Gastroesophageal sphincter (tissue), 4 donors: ENCODE results near the gene FAM83G. TPM values are rescaled to one million over a fixed set of nuclear protein-coding genes. Genes with fewer than 3 reads are reported as not detected.
"Not testable (repeated sequence)": the region's sequence is repeated elsewhere in the genome, so short reads cannot be mapped to it uniquely, and the experiment has no call there.

Experiments
- ATAC-seq: fragments of 150-250 bp; one replicate; pipeline ENCODE4 v1.9.1; 2016; ENCODE audit warnings: mild to moderate bottlenecking, moderate library complexity
- H3K27ac ChIP-seq, 4 donors: fragments of 200-600 bp; sonication (generic) in 3 of 4; 1 replicate in 3 of 4; 2 replicates in 1 of 4; pipeline ENCODE4 v1.5.1; 2016 to 2019
- H3K27me3 ChIP-seq: fragments of 200-600 bp; sonication (generic); one replicate; pipeline ENCODE4 v1.5.1; 2019
- H3K36me3 ChIP-seq, 2 donors: fragments of 200-600 bp; sonication (generic); one replicate each; pipeline ENCODE4 v1.5.1; 2019; ENCODE audit warnings: control low read depth in 1 of 2
- H3K4me1 ChIP-seq, 3 donors: fragments of 200-600 bp; sonication (generic); 1 replicate in 2 of 3; 2 replicates in 1 of 3; pipeline ENCODE4 v1.5.1; 2016 to 2019; ENCODE audit warnings: control low read depth in 2 of 3
- H3K4me3 ChIP-seq, 2 donors: fragments of 200-600 bp; sonication (generic); one replicate each; pipeline ENCODE4 v1.5.1; 2019; ENCODE audit warnings: mild to moderate bottlenecking in 1 of 2, moderate library complexity in 1 of 2
- H3K9me3 ChIP-seq, 3 donors: fragments of 200-600 bp; sonication (generic); one replicate each; pipeline ENCODE4 v1.5.1; 2017 to 2019; ENCODE audit warnings: control low read depth in 2 of 3
- POLR2AphosphoS5 ChIP-seq: sonication (generic); formaldehyde crosslinking; IDR thresholded peaks from one replicate; pipeline ENCODE4 v1.6.1; 2017; ENCODE audit warnings: antibody characterized with exemption
- WGBS, 2 donors: methylation state at CpG; one replicate each; pipeline ENCODE4 v1.1.5; 2018; ENCODE audit warnings: low coverage in 1 of 2; 5-methylcytosine and 5-hydroxymethylcytosine counted together
- total RNA-seq, 4 donors: library from RNA; depleted of rRNA; stranded (reverse); fragments of >200 nt; gene quantifications; one replicate each; pipeline ENCODE4 v1.1.0, GENCODE V29; 2016
- TF ChIP-seq, protein P1 (sequence below), 4 experiments: fragments of 200-600 bp in 2 of 4; fragments of 450-650 bp in 2 of 4; sonication (generic) in 1 of 4; IDR thresholded peaks; one replicate each; pipeline ENCODE4 v1.5.1; 2017 to 2019; ENCODE audit warnings: antibody characterized with exemption in 4 of 4, mild to moderate bottlenecking in 2 of 4, moderate library complexity in 2 of 4

The FAM83G gene, protein sequence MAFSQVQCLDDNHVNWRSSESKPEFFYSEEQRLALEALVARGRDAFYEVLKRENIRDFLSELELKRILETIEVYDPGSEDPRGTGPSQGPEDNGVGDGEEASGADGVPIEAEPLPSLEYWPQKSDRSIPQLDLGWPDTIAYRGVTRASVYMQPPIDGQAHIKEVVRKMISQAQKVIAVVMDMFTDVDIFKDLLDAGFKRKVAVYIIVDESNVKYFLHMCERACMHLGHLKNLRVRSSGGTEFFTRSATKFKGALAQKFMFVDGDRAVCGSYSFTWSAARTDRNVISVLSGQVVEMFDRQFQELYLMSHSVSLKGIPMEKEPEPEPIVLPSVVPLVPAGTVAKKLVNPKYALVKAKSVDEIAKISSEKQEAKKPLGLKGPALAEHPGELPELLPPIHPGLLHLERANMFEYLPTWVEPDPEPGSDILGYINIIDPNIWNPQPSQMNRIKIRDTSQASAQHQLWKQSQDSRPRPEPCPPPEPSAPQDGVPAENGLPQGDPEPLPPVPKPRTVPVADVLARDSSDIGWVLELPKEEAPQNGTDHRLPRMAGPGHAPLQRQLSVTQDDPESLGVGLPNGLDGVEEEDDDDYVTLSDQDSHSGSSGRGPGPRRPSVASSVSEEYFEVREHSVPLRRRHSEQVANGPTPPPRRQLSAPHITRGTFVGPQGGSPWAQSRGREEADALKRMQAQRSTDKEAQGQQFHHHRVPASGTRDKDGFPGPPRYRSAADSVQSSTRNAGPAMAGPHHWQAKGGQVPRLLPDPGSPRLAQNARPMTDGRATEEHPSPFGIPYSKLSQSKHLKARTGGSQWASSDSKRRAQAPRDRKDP
- 10 to 100 TPM in 3 of 4 donors, 1 to 10 TPM in 1; 6.7 to 17.9 (median 11.7) TPM for total RNA-seq

DNA sequence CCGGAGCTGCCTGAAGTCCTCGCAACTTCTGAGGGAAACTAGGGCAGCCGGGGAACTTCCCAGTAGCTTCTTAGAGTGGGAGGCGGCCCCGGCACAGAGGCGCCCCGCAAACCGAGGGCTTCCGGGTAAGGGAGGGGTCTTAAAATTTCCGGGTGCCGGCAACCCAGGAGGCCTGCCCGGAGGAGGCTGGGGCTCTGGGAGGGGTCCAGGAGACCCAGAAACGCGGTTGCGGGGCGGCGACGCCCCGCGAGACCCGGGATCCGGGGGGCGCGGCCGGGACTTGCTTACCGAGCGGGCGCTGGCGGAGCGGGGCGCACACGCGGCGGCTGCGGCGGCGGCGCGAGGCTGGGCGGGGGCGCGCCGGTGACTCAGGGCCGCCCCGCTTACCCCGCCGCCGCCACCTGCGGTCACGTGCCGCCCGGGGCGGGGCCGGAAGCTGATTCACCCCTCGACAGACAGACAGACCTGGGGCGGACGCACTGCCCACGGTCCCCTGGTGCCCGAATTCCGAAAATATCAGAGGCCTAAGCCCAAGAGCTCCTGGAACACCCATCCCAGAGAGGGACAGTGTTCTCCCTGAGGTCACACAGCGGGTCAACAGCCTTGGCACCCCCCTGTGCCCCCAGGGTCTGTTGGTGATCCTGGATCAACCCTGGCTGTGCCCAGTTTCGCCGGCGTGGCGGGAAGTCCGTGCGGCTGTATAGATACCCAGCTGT lies at the start of gene FAM83G:
Gene FAM83G, minus strand, starts transcription at position 344 of the 716 bp plus-strand sequence. CDS start 723 bp downstream, outside the sequence.
- WGBS, 2 donors: 0% methylated on average over 2 of the region's 67 CpGs; no CpG with 5 or more reads in 1 of the 2 donors
- Histone ChIP-seq H3K9me3 (peaks cover 0 to 4% (median 0%) of the 10 kb centered on the region in 3 donors), H3K4me1 (peaks cover 0 to 29% (median 0%) of the 10 kb centered on the region in 3 donors), H3K27ac (peak within 1 kb of the TSS; percentile 9 to 83 (median 64)), H3K4me3 (peak within 1 kb of the TSS; percentile 49 to 71), H3K36me3 (no peaks in the 10 kb centered on the region), H3K27me3 (no peaks in the 10 kb centered on the region)
- TF ChIP-seq, protein P1, sequence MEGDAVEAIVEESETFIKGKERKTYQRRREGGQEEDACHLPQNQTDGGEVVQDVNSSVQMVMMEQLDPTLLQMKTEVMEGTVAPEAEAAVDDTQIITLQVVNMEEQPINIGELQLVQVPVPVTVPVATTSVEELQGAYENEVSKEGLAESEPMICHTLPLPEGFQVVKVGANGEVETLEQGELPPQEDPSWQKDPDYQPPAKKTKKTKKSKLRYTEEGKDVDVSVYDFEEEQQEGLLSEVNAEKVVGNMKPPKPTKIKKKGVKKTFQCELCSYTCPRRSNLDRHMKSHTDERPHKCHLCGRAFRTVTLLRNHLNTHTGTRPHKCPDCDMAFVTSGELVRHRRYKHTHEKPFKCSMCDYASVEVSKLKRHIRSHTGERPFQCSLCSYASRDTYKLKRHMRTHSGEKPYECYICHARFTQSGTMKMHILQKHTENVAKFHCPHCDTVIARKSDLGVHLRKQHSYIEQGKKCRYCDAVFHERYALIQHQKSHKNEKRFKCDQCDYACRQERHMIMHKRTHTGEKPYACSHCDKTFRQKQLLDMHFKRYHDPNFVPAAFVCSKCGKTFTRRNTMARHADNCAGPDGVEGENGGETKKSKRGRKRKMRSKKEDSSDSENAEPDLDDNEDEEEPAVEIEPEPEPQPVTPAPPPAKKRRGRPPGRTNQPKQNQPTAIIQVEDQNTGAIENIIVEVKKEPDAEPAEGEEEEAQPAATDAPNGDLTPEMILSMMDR (IDR thresholded peaks at IDR 0.05): no peak
- TF ChIP-seq POLR2AphosphoS5: peak; percentile 63
- peak; percentile 89 for ATAC-seq

DNA sequence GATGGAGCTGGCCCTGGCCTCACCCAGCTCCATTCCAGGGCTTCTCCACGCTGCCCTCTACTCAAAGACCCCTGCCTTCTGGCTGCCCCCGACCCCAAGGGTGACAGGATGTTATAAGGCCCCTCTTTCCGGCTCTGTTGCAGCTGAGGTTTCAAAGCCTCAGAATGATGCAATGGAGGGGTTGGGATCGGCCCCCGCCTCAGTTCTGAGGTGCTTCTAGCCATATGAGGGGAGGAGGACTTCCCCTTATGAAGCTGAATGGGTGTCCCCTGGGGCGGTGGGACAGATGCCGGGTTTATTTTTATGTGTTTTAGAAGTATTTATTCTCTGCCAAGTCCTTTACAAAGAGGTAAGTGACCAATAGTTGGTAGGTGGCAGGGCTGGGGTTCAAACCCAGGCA lies 44.3 kb upstream of the FAM83G start:
- ATAC-seq, H3K36me3 ChIP-seq, H3K4me3 ChIP-seq, H3K4me1 ChIP-seq, H3K27me3 ChIP-seq, H3K27ac ChIP-seq, H3K9me3 ChIP-seq: not testable (repeated sequence)
- no CpG with 5 or more reads among the region's 7 CpGs for WGBS, 2 donors

DNA sequence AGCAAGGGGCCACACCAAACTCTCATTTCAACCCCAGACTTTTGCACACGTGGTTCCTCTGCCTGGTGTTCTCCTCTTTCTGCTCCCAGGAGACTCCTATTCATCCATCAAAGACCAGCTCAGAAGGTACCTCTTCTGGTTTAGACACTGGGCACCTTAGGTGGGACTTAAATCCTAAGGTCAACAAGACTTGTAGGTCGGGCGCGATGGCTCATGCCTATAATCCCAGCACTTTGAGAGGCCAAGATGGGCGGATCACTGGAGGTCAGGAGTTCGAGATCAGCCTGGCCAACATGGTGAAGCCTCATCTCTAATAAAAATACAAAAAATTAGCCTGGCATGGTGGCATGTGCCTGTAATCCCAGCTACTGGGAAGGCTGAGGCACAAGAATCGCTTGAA lies 42.9 kb upstream of the FAM83G start:
- ATAC-seq, H3K27me3 ChIP-seq, H3K9me3 ChIP-seq, H3K27ac ChIP-seq, H3K4me3 ChIP-seq, H3K4me1 ChIP-seq, H3K36me3 ChIP-seq: not testable (repeated sequence)
- no CpG with 5 or more reads among the region's 7 CpGs for WGBS, 2 donors

DNA sequence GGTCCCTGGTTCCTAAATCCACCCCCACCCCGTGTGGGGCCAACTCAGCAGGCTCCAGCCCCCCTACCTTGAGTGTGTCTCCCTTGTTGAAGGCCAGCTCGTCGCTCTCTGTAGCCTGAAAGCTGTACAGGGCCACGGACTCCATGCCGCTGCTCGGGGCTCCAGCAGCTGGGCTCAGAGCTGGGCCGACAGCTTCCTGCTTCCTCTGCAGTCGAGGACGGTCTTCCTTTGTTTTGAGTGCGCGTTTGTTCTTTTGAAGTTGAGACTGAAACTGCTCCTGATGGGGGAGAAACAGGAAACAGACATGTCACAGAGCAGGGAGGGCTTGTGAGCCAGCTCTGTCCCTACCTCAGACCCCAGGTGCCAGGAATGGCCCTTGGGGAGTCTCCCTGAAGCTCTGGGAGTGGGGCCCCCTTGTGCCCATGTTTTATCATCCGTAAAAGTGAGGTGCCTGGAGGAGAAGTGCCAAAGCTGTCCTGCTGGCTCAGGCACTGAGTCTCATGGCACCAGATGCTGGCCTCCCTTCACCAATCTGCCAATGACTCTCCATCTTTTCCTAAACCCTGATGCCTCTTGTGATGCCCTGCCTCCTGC lies 42.3 kb upstream of the FAM83G start, which contains the start of gene GRAP:
Gene GRAP, minus strand, starts transcription at position 176 of the 594 bp plus-strand sequence. Its CDS starts 31 bp downstream, at position 145.
- not testable (repeated sequence) for H3K36me3 ChIP-seq, H3K4me1 ChIP-seq, H3K4me3 ChIP-seq, H3K9me3 ChIP-seq, ATAC-seq, H3K27me3 ChIP-seq, H3K27ac ChIP-seq
- no CpG with 5 or more reads among the region's 12 CpGs for WGBS, 2 donors

DNA sequence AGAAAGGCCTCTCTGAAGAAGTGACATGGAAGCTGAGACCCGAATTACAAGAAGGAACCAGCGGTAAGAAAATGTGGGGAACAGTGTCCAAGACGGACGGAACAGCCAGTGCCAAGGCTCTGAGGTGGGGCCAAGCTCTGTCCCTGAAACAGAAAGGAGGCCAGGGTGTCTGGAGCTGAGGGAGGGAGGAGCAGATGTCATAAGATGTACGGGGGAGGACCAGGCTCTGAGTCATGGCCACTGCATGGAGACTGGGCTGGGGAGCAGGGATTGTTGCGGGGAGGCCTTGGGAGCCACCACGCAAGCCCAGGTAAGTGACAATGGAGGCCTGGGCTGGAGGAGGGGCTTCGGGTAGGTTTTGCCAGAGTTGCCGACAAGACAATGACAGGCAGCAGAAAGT lies 40.1 kb upstream of the FAM83G start:
- ATAC-seq, H3K36me3 ChIP-seq, H3K27ac ChIP-seq, H3K27me3 ChIP-seq, H3K9me3 ChIP-seq, H3K4me3 ChIP-seq, H3K4me1 ChIP-seq: not testable (repeated sequence)
- WGBS, 2 donors: no CpG with 5 or more reads among the region's 9 CpGs

DNA sequence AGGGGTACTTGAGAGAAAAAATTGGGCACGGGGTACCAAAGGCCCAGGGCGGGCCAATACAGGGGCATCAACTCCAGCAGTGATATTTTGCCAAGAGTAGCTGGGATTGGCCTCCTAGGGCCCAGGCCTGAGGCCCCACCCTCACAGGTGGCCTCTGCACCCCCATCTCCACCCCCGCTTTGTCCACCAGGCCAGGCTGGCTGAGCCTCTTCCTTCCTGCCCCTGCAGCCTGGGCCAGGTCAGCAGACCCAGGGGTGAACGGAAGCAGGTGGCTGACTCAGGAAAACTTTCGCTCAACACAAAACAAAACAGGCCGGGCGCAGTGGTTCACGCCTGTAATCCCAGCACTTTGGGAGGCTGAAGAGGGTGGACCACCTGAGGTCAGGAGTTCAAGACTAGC lies 38.5 kb upstream of the FAM83G start:
- H3K4me1 ChIP-seq, H3K36me3 ChIP-seq, H3K27me3 ChIP-seq, H3K27ac ChIP-seq, H3K4me3 ChIP-seq, H3K9me3 ChIP-seq: not testable (repeated sequence)
- no CpG with 5 or more reads among the region's 8 CpGs for WGBS, 2 donors
- peak; percentile 54 for ATAC-seq

DNA sequence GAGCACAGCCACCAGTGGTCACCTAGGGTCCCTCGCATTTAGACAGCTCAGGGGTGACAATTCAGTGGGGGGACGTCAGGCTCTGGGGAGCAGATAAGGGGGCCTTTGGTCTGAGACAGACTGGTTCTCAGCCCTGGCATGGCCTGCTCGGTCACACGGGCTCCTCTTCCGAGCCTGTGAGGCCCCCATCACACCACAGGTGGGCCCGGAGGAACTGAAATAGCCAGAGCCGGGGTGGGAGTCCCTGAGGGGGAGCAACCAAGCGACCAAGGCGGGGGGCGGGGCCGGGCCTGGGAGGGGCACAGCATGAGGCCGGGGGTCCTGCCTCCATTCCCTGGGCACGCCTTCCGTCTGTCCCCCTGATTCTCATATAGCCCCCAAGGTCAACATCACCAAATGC lies 37.8 kb upstream of the FAM83G start:
- H3K4me3 ChIP-seq, H3K9me3 ChIP-seq, ATAC-seq, H3K4me1 ChIP-seq, H3K27ac ChIP-seq, H3K36me3 ChIP-seq, H3K27me3 ChIP-seq: not testable (repeated sequence)
- no CpG with 5 or more reads among the region's 14 CpGs for WGBS, 2 donors

DNA sequence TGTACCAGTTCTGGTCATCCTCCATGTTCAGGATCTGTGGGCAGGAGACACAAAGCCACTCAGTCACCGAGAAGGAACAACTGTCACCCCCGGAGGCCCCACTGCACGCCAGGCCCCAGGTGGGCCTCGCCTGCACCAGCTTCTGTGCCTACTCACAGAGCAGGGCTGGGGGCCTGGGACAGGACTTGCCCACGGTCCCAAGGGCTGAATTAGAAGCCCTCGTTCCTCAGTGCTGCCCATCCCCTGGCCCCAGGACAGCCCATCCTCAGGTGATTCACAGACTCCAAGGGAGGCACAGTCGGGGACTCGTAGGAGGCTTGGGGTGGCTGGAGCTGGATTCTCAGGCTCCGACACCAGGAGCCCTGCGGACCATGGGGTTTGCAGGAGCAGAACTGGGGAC lies 37.3 kb upstream of the FAM83G start:
- not testable (repeated sequence) for H3K27me3 ChIP-seq, ATAC-seq, H3K36me3 ChIP-seq, H3K4me1 ChIP-seq, H3K9me3 ChIP-seq, H3K4me3 ChIP-seq, H3K27ac ChIP-seq
- WGBS, 2 donors: no CpG with 5 or more reads among the region's 10 CpGs

DNA sequence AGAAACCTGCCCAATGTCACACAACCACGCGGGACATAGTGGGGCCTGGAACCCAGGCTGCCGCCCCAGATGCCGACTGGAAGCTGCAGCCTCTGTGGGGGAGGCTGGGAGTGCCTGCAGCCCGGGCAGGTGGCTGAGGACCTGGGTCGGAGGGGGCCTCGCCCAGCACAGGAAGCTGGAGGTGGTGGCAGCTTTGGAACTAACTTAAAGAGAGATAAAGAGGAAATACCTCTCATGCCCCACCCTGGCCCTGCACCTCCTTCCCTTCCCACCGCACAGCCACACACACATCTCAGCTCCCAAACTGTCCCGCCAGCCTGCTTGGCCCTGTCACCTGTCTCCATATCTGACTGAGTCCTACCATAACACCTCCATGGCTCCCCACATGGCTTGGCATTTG lies 35.8 kb upstream of the FAM83G start:
- WGBS, 2 donors: no CpG with 5 or more reads among the region's 9 CpGs
- H3K27ac ChIP-seq, H3K9me3 ChIP-seq, H3K27me3 ChIP-seq, ATAC-seq, H3K4me1 ChIP-seq, H3K4me3 ChIP-seq, H3K36me3 ChIP-seq: not testable (repeated sequence)

DNA sequence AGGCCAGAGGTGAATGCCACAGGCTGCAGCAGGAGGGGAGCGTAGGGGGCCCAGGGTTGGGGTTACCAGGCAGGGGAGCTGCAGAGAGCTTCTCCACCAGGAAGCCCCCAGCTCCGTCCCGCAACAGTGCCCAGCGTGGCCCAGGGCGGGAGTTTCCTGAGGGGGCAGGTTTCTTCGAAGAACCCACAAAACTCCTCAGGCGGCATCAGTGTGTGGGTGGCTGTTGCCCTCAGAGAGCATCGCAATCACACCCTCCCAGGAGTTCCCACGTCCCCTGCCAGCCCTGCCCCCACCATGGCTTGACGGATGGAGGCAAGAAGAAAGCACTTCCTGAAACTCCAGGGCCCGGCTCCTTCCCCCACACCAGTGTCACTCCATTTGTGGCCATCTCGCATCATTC lies 34.2 kb upstream of the FAM83G start:
- H3K4me1 ChIP-seq: not testable (repeated sequence)

DNA sequence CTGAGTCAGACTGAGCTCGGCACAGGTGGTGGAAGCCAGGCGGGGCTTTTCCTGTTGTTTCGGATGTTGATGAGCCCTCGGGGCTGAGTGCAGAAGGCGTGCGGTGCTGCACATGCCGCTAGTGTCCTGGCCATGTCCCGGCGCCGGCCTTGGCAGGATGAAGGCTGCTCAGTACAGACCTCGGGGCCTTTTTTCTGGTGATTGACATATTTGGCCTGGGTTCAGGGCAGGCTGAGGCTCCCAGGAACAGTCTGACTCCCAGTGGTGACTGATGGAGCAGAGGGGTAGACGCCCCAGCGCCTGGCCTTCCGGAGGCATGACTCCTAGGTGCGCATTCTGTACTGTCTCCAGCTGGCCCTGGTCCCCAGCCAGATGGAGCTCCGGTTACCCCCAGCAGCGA lies 33.4 kb upstream of the FAM83G start:
- not testable (repeated sequence) for H3K27me3 ChIP-seq, H3K27ac ChIP-seq, H3K4me3 ChIP-seq, H3K9me3 ChIP-seq, H3K36me3 ChIP-seq, H3K4me1 ChIP-seq
- peak; percentile 54 for ATAC-seq
- WGBS, 2 donors: no CpG with 5 or more reads among the region's 17 CpGs

More for the DNA sequence above, 34.2 kb upstream of the FAM83G start:
- H3K27ac ChIP-seq, H3K27me3 ChIP-seq, H3K9me3 ChIP-seq, H3K36me3 ChIP-seq, H3K4me3 ChIP-seq, ATAC-seq: not testable (repeated sequence)
- no CpG with 5 or more reads among the region's 12 CpGs for WGBS, 2 donors
